Astrocyte (in vitro differentiated cells and primary cell): ENCODE results near the gene U2AF1L4. TPM values are rescaled to one million over a fixed set of nuclear protein-coding genes. Genes with fewer than 3 reads are reported as not detected.

Experiments
- DNase-seq: peaks from one replicate; pipeline ENCODE4 v3.0.0-alpha.2; 2010; ENCODE audit warnings: low read depth
- FAIRE-seq: peaks from 2 replicates; lab custom pipeline; 2011; peaks lifted over from hg19 to GRCh38; lab: Jason Lieb, UNC
- H2AFZ ChIP-seq: 2 replicates; pipeline ENCODE4 v1.6.0; 2012; ENCODE audit warnings: low read depth, low read length, inconsistent platforms
- H3K27ac ChIP-seq: 2 replicates; pipeline ENCODE4 v1.5.1; 2011; ENCODE audit warnings: low read depth, low read length, inconsistent platforms
- H3K27me3 ChIP-seq: 2 replicates; pipeline ENCODE4 v1.6.0; 2011; ENCODE audit warnings: low read length, inconsistent platforms; ENCODE audit not compliant: insufficient read depth
- H3K36me3 ChIP-seq: 2 replicates; pipeline ENCODE4 v1.5.1; 2011; ENCODE audit warnings: low read length, inconsistent platforms; ENCODE audit not compliant: insufficient read depth
- H3K4me1 ChIP-seq: 2 replicates; pipeline ENCODE4 v1.5.1; 2011; ENCODE audit warnings: low read length, inconsistent platforms; ENCODE audit not compliant: insufficient read depth
- H3K4me2 ChIP-seq: 2 replicates; pipeline ENCODE4 v1.6.0; 2012; ENCODE audit warnings: low read length, inconsistent platforms
- H3K4me3 ChIP-seq: 2 replicates; pipeline ENCODE4 v1.5.1; 2011; ENCODE audit warnings: low read depth, mild to moderate bottlenecking, low read length, inconsistent platforms; ENCODE audit not compliant: insufficient read depth
- H3K79me2 ChIP-seq: 2 replicates; pipeline ENCODE4 v1.6.0; 2012; ENCODE audit warnings: mild to moderate bottlenecking, low read length, inconsistent platforms; ENCODE audit not compliant: insufficient read depth
- H3K9ac ChIP-seq: 2 replicates; pipeline ENCODE4 v1.6.0; 2012; ENCODE audit warnings: mild to moderate bottlenecking, low read length, inconsistent platforms
- H3K9me3 ChIP-seq: 2 replicates; pipeline ENCODE4 v1.5.1; 2012; ENCODE audit warnings: low read depth, mild to moderate bottlenecking, low read length, inconsistent platforms; ENCODE audit not compliant: insufficient read depth
- H4K20me1 ChIP-seq: 2 replicates; pipeline ENCODE4 v1.6.0; 2012; ENCODE audit warnings: low read length, inconsistent platforms; ENCODE audit not compliant: insufficient read depth
- H3K27ac Mint-ChIP-seq: one replicate; pipeline ENCODE4 v1.8.0; 2021; ENCODE audit warnings: mild to moderate bottlenecking, mixed read lengths; ENCODE audit not compliant: unreplicated experiment
- H3K27me3 Mint-ChIP-seq: one replicate; pipeline ENCODE4 v1.8.0; 2021; ENCODE audit warnings: low read depth, mixed read lengths; ENCODE audit not compliant: unreplicated experiment
- H3K36me3 Mint-ChIP-seq: one replicate; pipeline ENCODE4 v1.8.0; 2021; ENCODE audit warnings: low read depth, mixed read lengths; ENCODE audit not compliant: unreplicated experiment
- H3K4me1 Mint-ChIP-seq: one replicate; pipeline ENCODE4 v1.8.0; 2021; ENCODE audit warnings: low read depth, mixed read lengths; ENCODE audit not compliant: unreplicated experiment
- H3K4me3 Mint-ChIP-seq: one replicate; pipeline ENCODE4 v1.8.0; 2021; ENCODE audit warnings: mild to moderate bottlenecking, moderate library complexity, mixed read lengths; ENCODE audit not compliant: unreplicated experiment
- H3K9me3 Mint-ChIP-seq: one replicate; pipeline ENCODE4 v1.8.0; 2021; ENCODE audit warnings: mild to moderate bottlenecking, mixed read lengths; ENCODE audit not compliant: unreplicated experiment
- EZH2 ChIP-seq: IDR thresholded peaks from 2 replicates; pipeline ENCODE4 v1.6.1; 2012; ENCODE audit warnings: mild to moderate bottlenecking, low read length, inconsistent platforms; ENCODE audit not compliant: insufficient read depth
- total RNA-seq: library from RNA; stranded (reverse); gene quantifications from 2 replicates; pipeline ENCODE4 v1.2.1, GENCODE V29; 2021
- TF ChIP-seq, protein P1 (sequence below): IDR thresholded peaks from 2 replicates; pipeline ENCODE4 v1.5.1; 2011; ENCODE audit warnings: low read depth, mild to moderate bottlenecking, inconsistent platforms, low read length, moderate library complexity; ENCODE audit not compliant: insufficient read depth

The U2AF1L4 gene
- total RNA-seq, 1 donor from 2014 or later: 15.7 TPM

GRCh38 chr19:35787227-35787799, 42.1 kb upstream of the U2AF1L4 start:
- no peaks in the 10 kb centered on the region for H3K9me3 Mint-ChIP-seq
- Histone ChIP-seq H3K36me3 (no peaks in the 10 kb centered on the region), H3K27me3 (no peaks in the 10 kb centered on the region), H3K4me3 (no peak overlapping the region), H3K9ac (no peak overlapping the region), H3K4me1 (no peaks in the 10 kb centered on the region), H3K27ac (no peak overlapping the region), H3K79me2 (no peaks in the 10 kb centered on the region), H3K9me3 (no peaks in the 10 kb centered on the region), H3K4me2 (no peak overlapping the region), H2AFZ (no peak overlapping the region), H4K20me1 (no peaks in the 10 kb centered on the region)
- TF ChIP-seq EZH2: no peak
- TF ChIP-seq, protein P1, sequence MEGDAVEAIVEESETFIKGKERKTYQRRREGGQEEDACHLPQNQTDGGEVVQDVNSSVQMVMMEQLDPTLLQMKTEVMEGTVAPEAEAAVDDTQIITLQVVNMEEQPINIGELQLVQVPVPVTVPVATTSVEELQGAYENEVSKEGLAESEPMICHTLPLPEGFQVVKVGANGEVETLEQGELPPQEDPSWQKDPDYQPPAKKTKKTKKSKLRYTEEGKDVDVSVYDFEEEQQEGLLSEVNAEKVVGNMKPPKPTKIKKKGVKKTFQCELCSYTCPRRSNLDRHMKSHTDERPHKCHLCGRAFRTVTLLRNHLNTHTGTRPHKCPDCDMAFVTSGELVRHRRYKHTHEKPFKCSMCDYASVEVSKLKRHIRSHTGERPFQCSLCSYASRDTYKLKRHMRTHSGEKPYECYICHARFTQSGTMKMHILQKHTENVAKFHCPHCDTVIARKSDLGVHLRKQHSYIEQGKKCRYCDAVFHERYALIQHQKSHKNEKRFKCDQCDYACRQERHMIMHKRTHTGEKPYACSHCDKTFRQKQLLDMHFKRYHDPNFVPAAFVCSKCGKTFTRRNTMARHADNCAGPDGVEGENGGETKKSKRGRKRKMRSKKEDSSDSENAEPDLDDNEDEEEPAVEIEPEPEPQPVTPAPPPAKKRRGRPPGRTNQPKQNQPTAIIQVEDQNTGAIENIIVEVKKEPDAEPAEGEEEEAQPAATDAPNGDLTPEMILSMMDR: no peak
- H3K4me3 Mint-ChIP-seq: no peak overlapping the region
- no peak for FAIRE-seq
- peaks cover 31% of the 10 kb centered on the region for H3K27me3 Mint-ChIP-seq
- H3K36me3 Mint-ChIP-seq: peaks cover 6% of the 10 kb centered on the region
- no peak overlapping the region for H3K27ac Mint-ChIP-seq
- H3K4me1 Mint-ChIP-seq: peaks cover 4% of the 10 kb centered on the region
- DNase-seq: no peak

DNA sequence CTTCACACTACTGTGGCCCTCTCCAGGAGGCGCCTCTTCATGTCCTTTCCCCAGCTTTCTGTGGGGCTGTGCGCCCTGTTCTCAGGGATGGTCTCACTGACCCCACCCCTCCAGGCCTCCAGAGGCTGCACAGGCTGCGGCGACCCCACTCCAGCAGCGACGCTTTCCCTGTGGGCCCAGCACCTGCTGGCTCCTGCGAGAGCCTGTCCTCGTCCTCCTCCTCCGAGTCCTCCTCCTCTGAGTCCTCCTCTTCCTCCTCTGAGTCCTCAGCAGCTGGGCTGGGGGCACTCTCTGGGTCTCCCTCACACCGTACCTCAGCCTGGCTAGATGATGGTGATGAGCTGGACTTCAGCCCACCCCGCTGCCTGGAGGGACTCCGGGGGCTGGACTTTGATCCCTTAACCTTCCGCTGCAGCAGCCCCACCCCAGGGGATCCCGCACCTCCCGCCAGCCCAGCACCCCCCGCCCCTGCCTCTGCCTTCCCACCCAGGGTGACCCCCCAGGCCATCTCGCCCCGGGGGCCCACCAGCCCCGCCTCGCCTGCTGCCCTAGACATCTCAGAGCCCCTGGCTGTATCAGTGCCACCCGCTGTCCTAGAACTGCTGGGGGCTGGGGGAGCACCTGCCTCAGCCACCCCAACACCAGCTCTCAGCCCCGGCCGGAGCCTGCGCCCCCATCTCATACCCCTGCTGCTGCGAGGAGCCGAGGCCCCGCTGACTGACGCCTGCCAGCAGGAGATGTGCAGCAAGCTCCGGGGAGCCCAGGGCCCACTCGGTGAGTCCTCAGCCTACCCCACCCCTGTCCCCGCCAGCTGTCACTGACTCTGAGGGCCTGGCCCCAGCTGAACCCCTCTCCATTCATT, 41.3 kb upstream of the U2AF1L4 start:
- no peak overlapping the region for H3K4me3 ChIP-seq
- H2AFZ ChIP-seq: no peak overlapping the region
- no peak for FAIRE-seq
- H3K9me3 ChIP-seq: no peaks in the 10 kb centered on the region
- H4K20me1 ChIP-seq: no peaks in the 10 kb centered on the region
- Mint-ChIP-seq H3K27ac (no peak overlapping the region), H3K36me3 (peaks cover 7% of the 10 kb centered on the region), H3K4me1 (peaks cover 4% of the 10 kb centered on the region), H3K9me3 (no peaks in the 10 kb centered on the region), H3K27me3 (peaks cover 32% of the 10 kb centered on the region), H3K4me3 (no peak overlapping the region)
- H3K27me3 ChIP-seq: no peaks in the 10 kb centered on the region
- H3K4me1 ChIP-seq: no peaks in the 10 kb centered on the region
- no peak overlapping the region for H3K9ac ChIP-seq
- H3K36me3 ChIP-seq: no peaks in the 10 kb centered on the region
- TF ChIP-seq, protein P1: no peak
- TF ChIP-seq EZH2: no peak
- H3K79me2 ChIP-seq: no peaks in the 10 kb centered on the region
- DNase-seq: no peak
- H3K27ac ChIP-seq: no peak overlapping the region
- H3K4me2 ChIP-seq: no peak overlapping the region

DNA sequence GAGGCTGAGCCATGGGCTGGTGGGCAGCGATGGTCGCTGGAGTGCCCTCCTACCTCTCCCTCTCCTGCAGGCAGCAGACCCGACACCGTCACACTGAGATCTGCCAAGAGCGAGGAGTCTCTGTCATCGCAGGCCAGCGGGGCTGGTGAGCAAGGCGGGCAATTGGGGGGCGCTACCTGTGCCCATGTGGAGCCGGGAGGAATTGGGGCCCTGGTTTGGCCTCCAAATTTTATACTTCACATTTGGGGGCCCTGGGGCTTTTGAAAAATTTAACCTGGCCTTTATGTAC, 40.1 kb upstream of the U2AF1L4 start:
- H3K9me3 ChIP-seq: no peaks in the 10 kb centered on the region
- H3K79me2 ChIP-seq: no peaks in the 10 kb centered on the region
- H3K27me3 ChIP-seq: no peaks in the 10 kb centered on the region
- no peaks in the 10 kb centered on the region for H3K36me3 ChIP-seq
- no peak overlapping the region for H3K4me3 ChIP-seq
- Mint-ChIP-seq H3K27ac (no peak overlapping the region), H3K9me3 (no peaks in the 10 kb centered on the region), H3K4me1 (peaks cover 4% of the 10 kb centered on the region), H3K4me3 (no peak overlapping the region), H3K27me3 (peaks cover 36% of the 10 kb centered on the region), H3K36me3 (peaks cover 11% of the 10 kb centered on the region)
- H3K4me1 ChIP-seq: no peaks in the 10 kb centered on the region
- H3K27ac ChIP-seq: no peak overlapping the region
- H4K20me1 ChIP-seq: no peaks in the 10 kb centered on the region
- TF ChIP-seq EZH2: no peak
- TF ChIP-seq, protein P1: no peak
- H2AFZ ChIP-seq: no peak overlapping the region
- no peak overlapping the region for H3K9ac ChIP-seq
- no peak for DNase-seq
- FAIRE-seq: no peak
- H3K4me2 ChIP-seq: no peak overlapping the region
